Measurements from ENCODE around the gene MDM2.
A peak's percentile ranks its signal among the peaks of the same experiment; 100 is the strongest.
"Not testable (repeated sequence)": the region's sequence is repeated elsewhere in the genome, so short reads cannot be mapped to it uniquely, and the experiment has no call there.

Gene MDM2

DNA sequence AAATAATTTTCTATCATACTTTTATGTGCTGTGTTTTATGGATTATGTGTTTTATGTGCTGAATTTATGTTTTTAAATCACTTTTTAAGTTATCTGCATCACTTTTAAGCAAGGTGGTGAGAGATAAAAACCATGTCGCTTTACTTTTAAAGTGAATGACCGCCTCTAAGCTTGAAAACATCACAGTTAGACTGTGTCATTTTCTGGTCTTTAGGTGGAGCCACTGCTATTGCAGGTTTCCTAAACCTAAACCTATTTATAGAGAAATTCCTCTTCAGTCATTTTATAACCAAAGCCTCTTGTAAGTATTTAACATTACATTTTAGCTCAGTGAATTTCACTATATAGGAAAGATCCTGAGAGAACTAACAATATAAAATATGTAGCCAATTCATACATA is 21.0 kb upstream of the MDM2 start:
- DNase-seq, result no peak

DNA sequence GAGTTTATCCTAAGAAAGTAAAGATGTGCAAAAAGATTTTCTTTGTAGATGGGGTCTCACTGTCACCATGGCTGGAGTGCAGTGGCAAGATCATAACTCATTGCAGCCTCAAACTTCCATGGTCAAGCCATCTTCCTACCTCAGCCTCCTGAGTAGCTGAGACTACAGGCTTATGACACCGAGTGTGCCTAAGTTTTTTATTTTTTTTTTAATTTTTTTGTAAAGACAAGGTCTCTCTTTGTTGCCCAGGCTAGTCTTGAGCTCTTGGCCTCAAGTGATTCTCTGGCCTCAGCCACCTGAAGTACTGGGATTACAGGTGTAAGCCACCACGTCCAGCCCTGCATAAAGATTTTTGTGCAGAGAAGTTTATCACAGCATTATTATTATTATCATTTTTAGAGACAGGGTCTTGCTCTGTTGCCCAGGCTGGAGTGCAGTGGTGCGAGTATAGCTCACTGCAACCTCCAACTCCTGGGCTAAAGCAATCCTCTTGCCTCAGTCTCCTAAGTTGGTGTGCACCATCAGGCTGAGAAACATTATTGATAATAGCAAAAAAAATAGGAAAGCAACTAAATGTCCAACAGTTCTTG is 19.3 kb upstream of the MDM2 start:
- no peak for DNase-seq

DNA sequence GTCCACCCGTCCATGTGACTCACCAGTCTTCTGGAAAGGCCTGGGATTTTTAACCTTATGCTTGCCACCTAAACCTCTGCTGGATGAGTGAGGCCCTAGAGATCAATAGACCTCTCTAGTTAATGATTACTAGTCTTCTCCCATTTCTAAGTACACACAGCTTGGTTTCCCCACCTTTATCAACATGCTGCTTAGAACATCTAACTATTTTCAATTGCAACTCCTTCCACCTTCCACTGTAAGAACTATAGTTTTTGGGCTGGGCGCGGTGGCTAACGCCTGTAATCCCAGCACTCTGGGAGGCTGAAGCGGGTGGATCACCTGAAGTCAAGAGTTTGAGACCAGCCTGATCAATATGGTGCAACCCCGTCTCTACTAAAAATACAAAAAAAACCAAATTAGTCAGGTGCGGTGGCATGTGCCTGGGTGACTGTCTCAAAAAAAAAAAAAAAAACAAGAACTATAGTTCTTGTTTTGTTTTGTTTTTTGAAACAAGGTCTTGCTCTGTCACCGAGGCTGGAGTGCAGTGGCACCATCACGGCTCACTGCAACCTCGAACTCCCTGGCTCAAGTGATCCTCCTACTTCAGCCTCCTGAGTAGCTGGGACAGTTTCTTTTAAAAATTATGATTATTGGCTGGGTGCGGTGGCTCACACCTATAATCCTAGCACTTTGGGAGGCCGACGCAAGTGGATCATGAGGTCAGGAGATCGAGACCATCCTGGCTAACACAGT is 18.7 kb upstream of the MDM2 start:
- no peak for DNase-seq

DNA sequence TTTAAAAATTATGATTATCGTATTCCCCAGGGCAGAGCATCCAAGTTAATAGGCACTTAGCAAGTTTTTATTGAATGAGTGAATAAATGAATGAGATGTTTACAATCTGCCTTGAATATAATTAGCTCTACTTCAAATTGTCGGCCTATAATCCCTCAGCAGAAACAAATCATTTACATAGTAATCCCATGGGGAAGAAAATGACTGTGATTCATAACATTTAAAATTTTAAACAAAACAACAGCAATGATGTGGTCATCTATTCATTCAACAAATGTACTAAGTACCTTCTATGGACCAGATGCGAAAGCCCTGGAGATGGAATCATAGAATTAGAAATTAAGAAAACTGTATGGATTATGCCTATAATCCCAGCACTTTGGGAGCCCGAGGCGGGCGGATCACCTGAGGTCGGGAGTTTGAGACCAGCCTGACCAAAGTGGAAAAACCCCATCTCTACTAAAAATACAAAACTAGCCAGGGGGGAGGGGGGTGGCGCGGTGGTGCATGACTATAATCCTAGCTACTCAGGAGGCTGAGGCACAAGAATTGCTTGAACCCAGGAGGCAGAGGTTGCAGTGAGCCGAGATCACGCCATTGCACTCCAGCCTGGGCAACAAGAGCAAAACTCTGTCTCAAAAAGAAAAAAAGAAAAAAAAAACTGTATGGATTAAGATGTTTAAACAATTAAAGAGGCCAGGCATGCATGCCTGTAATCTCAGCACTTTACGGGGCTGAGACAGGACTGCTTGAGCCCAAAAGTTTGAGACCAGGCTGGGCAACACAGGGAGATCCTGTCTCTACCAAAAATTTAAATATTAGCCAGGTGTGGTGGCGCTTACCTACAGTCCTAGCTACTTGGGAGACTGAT is 17.7 kb upstream of the MDM2 start:
- no peak for DNase-seq

DNA sequence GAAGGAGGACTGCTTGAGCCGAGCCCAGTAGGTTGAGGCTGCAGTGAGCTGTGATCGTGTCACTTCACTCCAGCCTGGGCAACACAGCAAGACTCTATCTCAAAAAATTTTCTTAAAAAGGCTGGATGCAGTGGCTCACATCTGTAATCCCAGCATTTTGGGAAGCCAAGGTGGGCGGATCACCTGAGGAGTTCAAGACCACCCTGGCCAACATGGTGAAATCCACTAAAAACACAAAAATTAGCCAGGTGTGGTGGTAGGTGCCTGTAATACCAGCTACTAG is 17.1 kb upstream of the MDM2 start:
- no peak for DNase-seq

DNA sequence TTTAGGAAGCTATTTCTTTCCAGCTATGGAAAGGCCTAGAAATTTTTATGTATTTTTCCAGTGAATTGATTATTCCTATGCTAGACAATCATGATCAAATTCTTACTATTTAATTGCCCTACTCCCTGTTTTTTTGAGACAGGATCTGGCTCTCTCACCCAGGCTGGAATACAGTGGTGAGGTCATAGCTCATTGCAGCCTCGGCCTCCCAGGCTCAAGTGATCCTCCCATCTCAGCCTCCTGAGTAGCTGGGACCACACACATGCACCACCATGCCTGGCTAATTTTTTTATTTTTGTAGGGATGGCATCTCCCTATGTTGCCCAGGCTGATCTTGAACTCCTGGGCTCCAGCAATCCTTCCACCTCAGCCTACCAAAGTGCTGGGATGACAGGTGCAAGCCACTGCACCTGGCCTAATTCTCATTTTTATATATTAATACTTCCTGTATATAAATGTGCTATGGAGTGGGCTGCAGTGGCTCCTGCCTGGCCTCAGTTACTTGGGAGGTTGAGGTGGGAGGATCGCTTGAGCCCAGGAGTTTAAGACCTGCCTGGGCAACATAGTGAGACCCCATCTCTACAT is 16.0 kb upstream of the MDM2 start:
- no peak for DNase-seq

DNA sequence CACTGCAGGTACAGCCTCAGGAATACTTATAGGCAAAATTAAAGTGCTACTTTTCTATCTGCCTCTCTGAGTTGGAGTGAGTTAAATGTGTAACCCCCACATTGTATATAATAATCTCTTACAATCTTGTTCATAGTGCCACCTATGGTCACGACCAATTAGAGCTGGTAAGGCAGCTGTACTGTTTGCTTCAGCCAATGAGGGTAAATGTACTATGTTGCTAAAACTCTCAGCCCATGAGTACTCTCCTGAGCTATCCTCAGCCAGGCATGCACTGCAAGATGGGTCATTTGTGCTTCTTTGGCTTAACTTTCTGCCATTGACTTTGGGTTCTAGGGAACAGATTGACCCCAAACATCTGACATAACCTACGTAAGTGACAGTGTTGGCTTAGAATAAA is 15.0 kb upstream of the MDM2 start:
- DNase-seq, result peak; percentile 26

DNA sequence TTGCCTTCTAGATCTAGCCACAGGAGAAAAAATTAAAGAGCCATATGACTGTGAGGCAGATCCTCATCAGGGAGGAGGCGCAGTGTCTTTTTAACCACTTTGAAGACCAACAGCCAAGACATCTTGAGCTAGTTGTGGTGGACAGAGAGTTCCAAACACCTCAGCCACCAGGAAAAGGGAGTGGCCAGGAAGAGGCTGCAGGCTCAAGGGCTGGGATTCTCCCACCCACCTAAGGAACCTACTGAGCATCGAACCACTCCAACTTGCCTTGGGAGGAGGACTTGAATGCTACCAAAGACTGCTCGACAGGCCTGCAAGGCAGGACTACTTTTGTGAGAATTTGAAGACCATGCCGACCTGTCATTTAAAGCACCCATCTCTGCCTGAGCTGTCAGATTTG is 14.5 kb upstream of the MDM2 start:
- DNase-seq, result no peak

DNA sequence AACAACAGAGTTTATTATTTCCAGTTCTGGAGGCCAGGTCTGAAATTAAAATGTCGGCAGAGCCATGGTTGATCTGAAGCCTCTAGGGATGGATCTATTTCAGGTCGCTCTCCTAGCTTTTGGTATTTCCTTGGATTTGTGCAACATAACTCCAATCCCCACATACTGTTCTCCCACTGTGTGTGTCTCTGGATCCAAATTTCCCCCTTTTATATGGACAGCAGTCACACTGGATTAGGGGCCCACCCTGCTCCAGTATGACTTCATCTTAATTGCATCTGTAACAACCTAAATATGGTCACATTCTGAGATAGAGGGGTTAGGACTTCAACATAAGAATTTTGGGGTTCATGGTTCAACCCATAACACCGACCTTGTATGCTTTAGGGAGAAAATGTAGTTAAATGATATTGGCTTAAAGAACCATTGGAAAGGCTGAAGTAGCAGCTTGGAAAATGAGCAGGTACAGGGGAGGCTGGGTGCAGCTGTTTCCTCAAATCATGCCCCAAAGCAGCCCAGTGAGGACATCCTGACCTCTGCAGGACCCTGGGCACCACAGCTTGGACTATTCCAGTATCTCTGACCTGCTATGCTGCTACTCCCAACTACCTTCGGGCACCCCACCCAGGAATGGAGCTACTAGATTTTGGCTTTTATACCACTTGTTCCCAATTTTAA is 13.9 kb upstream of the MDM2 start:
- no peak for DNase-seq

DNA sequence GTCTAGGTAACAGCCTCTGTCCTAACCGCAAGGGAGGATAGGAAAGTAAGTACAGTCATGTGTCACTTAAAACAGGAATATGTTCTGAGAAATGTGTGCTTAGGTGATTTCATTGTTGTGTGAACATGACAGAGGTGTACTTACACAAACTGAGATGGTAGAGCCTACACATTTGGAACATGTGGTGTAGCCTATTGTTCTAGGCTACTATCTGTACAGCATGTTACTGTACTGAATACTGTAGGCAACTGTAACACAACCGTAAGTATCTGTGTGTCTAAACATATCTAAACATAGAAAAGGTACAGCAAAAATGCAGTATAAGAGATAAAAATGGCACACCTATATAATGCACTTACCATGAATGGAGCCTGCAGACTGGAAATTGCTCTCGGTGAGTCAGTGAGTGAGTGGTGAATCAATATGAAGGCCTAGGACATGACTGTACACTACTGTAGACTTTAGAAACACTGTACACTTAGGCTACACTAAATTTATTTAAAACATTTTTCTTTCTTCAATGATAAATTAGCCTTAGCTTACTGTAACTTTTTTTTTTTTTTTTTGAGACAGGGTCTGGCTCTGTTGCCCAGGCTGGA is 13.2 kb upstream of the MDM2 start:
- DNase-seq, result peak; percentile 72

DNA sequence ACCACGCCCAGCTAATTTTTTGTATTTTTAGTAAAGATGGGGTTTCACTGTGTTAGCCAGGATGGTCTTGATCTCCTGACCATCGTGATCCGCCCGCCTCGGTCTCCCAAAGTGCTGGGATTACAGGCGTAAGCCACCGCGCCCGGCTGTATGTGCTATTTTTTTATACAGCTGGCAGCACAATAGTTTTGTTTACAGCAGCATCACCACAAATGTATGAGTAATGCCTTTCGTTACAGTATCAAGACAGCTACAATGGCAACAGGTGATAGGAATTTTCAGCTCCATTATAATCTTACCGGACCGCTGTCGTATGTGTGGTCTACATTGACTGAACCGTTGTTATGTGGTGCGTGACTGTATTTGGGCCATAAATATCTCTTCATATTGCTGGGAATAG is 11.6 kb upstream of the MDM2 start:
- DNase-seq, result no peak

DNA sequence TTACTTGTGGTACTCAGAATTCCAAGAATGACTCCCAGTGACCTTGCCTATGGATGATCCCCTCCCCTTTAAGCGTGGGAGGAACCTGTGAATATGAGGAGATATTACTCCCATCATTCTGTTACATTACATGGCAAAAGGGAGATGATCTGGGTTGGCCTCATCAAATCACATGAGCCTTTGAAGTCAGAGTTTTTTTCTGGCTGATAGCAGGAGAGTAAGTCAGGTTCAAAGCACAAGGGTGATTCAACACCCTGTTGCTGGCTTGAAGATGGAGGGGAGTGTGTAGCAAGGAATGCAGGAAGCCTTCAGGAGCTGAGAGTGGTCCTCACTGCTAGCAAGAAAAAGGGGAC is 9.1 kb upstream of the MDM2 start:
- DNase-seq, result no peak

DNA sequence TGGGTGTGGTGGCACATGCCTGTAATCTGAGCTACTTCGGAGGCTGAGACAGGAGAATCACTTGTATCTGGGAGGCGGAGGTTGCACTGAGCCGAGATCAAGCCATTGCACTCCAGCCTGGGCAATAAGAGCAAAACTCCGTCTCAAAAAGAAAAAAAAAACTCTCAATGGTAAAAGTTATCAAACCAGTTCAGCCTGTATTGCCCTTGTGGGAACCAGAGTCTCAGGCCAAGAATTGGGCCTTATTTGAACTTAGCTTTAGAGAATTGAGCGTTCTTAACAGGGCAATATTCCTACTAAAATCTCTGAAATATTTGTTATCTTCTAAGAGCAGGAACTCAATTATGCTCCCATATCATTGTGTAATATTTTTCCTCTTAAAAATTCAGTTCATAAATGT is 7.7 kb upstream of the MDM2 start:
- DNase-seq, result no peak

DNA sequence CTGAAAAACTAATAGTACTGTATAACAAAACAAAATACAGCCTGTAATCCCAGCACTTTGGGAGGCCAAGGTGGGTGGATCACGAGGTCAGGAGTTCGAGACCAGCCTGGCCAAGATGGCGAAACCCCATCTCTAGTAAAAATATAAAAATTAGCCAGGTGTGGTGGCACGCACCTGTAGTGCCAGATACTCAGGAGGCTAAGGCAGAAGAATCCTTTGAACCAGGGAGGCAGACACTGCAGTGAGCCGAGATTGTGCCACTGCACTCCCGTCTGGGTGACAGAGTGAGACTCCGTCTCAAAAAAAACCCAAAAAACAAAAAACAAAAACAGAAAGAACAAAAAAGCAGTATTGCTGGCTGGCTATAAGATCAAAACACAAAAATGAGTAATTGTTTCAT is 6.9 kb upstream of the MDM2 start:
- not testable (repeated sequence) for DNase-seq

DNA sequence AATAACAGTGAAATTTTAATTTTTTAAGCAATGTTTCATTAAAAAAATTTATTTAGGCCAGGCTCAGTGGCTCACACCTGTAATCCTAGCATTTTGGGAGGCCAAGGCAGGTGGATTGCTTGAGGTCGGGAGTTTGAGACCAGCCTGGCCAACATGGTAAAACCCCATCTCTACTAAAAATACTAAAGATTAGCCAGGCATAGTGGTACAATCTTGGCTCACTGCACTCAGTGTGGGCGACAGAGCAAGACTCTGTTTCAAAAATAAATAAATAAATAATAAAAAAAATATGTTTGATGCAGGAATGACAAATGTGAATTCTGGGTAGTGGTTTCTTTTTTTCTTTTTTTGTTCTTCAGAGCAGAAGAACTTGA is 5.6 kb upstream of the MDM2 start:
- not testable (repeated sequence) for DNase-seq

DNA sequence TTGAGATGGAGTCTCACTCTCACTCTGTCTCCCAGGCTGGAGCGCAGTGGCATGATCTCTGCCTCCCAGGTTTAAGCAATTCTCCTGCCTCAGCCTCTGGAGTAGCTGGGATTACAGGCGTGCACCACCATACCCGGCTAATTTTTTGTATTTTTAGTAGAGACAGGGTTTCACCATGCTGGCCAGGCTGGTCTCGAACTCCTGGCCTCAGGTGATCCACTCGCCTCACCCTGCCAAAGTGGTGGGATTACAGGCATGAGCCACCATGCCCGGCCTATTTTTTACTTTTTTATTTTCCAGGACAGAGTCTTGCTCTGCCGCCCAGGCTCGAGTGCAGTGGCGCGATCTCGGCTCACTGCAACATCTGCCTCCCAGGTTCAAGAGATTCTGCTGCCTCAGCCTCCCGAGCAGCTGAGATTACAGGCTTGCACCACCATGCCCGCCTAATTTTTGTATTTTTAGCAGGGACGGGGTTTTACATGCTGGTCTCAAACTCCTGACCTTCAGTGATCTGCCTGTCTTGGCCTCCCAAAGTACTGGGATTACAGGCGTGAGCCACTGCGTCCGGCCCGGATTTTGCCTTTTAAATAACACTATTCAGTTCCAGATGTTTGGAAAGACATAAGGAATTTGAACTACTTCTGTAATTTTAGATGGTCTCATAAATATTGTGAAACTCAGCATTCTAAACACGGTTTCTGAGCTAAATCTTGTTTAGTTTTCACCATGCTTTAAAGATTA is 4.9 kb upstream of the MDM2 start:
- not testable (repeated sequence) for DNase-seq

DNA sequence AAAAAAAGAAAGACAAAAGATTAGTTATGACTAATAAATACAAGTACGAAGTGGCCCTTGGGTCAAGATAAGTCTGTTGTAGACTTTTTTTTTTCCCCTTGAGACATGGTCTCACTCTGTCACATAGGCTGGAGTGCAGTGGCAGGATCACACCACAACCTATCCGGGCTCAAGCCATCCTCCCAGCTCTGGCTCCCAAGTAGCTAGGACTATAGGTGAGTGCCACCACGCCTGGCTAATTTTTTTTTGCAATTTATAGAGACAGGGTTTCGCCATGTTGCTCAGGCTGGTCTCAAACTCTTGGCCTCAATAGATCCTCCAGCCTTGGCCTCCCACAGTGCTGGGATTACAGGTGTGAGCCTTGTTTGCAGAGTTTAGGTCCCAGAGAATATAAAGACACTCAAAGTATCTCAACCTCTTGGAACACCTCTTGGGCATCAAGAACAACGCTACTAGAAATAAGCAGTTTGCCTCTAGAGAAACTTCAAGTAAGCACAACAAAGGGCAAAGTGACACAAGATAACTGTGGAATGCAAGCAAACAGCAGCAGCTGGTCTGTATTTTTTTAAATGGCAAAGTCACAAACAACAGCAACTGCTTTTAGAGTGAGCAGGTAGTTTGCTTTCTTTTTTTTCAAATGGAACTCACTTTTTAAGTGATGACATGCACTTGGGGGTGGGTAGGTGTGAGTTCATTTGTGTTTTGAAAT is 3.9 kb upstream of the MDM2 start:
- DNase-seq, result no peak

DNA sequence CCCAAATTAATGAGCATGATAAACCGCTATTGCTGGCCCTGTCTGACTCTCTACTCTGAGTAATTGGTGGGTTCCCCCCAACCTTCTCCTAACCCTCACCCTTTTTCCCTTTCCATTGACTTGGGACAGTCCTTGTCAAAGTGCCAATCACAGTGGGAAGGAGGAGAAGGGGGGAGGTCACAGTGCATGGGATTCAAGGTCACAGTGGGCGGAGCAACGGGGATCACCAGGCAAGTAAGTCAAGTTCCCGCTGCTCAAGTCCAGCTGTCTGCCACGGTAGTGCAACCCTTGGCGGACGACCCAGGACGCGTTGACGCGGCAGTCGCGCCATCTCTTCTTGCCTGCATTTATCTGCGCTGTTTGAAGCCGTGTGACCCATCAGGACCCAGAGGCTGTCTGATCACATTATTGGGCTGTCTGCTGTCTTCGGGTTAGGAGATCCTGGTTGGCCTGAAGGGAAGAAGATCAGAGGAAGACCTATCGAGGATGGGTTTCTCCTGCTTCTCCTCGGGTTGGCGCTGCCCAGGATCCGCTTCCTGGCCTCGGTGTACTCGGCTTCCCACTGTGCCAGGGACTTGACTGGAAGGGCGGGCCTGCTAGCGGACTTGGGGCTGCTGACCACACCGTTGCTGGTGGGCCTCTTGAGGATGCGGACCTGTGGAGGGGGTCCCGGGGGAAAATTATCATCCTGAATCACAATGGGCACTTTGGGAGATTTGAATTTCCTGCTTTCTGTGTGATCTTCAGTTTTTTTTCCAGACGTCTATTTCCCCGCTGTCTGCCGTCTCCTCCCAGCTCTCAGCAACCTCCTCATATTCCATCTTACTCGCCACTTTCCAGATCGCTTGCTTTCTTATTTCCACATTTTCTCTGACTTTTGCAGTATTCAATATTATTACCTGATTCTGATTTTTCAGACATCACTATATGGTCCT is 3.1 kb upstream of the MDM2 start:
- DNase-seq, result no peak

DNA sequence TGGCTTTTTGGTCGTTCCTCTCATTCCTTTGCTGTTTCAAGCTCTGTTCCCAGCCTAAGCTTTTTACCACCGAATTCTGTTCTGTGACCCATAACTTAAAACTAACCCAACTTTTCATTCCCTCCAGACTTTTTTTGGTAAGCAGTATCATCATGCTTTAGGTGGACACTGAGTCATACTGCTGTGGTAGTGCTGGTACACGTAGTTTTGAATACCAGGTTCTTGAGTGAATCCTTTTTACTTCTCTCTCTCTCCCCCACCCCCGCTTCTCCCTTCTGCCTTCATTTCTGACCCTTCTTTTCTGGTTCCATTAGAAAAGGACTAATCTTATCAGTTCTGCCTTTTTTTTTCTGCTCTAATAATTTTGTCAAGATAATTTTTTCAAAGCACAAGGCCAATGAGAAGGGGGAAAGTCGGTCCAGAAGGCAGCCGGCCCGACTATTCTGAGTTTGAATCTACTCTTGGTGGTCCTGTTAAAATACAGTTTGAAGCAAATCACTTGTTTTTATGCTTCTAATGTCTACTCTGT is 2.3 kb upstream of the MDM2 start:
- DNase-seq, result no peak
